Stimulated activated CD8-positive, alpha-beta memory T cell treated with anti-CD3 and anti-CD28 coated beads, Interleukin-15, amount 100 ng/mL, for 48 hours (primary cell): ENCODE measurements around the gene REV1.
"Not testable (repeated sequence)": the region's sequence is repeated elsewhere in the genome, so short reads cannot be mapped to it uniquely, and the experiment has no call there.

Experiments used
- DNase-seq, 2 donors: peaks; one replicate each; pipeline ENCODE4 v3.0.0-alpha.2; 2020; ENCODE audit warnings: low read depth in 2 of 2

Gene REV1

DNA sequence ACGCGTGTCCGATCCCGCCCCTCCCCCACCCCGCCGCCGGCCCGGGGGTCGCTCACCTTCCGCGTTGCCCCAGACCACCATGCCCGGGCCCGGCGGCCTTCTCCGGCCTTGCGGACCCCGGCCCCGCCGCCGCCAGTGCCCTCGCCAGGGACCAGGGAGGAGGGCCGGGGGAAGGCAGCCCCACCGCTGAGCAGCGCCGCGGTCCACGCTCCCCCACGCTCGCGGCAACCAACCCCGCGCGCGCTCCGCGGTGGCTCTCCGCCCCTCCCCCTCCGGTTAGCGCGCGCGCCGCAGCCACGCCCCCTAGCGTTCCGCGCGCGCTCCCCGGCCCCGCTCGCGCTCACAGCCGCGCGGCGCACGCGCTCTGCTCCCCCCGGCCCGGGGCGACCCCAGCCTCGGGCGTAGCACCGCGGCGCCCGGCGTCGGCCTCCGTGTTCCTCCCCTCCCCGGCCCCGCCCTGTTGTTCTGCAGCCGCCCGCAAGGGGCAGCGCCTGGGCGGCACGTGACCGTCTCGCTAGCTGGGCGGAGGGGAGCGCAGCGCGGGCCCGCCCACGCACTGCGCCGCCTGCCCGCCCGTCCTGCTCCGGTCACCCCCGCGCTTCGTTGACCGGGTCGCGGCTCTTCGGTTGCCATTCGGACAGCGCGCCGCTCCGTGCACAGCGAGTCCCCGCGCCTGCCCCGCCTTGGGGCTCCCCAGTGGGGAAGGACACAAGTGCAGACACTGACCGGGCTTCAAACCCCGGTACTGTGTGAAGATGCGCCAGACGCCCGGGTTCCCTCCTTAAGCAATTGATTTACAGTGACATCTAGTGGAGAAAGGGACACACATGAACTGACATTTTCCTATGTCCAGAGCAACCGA lies at the start of gene REV1:
TSS of gene REV1 (minus strand) at position 257 of the 862 bp plus-strand sequence. CDS start 25,042 bp downstream, outside the sequence.
- DNase-seq, result peak; percentile 89 to 91

DNA sequence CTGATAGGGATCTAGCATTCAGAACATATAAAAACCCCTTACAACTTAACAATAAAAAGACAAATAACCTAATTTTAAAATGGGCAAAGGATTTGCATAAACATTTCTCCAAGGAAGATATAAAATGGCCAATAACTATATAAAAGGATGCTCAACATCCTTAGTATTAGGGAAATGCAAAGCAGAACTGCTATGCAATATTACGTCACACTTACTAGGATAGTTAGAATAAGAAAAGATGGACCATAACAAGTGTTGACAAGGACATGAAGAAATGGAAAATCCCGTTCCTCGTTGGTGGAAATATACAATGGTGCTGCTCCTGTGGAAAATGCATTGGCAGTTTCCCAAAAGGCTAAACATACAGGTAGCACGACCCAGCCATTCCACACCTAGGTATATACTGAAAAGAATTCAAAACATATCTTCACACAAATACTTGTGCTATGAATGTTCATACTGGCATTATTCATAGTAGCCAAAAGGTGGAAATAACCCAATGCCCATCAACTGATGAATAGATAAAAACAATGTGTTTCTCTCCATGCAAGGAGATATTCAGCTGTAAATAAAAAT lies 48.2 kb upstream of the REV1 start:
- DNase-seq, result no peak

DNA sequence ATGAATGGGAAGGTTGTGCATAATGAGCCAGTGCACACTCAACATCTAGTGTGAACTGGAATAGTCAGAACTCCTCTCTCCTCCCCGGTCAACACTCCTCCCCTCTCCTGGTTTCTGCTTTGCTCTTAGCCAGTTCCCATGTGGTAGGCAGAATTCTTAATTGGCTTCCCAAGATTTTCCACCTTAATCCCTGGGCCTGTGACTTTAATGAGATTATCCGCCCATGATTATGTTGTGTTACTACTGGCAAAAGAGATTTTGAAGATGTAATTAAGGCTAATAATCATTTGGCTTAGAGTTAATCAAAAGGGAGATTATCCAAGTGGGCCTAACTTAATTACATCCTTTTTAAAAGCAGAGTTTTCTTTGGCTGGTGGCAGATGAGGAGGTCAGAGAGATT lies 34.2 kb upstream of the REV1 start:
- DNase-seq, result no peak

DNA sequence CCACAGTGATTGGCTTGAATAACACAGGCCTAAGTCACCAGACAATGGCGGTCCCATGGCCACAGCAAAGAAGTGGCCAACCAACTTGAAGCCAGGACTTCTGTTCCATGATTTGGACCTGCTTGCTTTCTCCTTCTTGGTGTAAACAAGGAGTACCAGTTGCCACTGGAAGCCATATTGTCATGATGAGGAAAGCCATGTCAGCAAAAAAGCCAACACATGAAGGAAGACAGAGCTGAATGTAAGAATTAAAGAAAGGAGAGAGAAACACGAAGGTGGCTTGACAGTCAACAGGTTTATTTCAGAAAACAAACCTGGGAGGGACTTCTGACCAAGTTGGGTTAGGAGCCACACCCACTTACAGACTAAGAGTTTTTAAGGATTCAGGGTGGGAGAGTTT lies 32.3 kb upstream of the REV1 start:
- DNase-seq, result no peak

DNA sequence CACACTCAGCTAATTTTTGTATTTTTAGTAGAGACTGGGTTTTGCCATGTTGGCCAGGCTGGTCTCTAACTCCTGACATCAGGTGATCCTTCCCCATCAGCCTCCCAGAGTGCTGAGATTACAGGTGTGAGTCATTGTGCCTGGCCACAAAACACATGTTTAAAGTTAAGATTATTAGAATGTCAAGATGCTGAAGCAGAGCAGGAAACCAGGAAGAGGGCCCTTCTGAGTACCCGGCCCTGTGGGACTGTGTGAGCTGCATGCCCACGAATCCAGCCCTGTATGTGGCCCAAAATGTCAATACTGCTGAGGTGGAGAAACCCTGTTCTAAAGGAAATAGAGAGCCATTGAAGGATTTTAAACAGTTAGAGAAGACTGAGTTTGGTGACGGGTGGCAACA lies 31.0 kb upstream of the REV1 start:
- no peak for DNase-seq

DNA sequence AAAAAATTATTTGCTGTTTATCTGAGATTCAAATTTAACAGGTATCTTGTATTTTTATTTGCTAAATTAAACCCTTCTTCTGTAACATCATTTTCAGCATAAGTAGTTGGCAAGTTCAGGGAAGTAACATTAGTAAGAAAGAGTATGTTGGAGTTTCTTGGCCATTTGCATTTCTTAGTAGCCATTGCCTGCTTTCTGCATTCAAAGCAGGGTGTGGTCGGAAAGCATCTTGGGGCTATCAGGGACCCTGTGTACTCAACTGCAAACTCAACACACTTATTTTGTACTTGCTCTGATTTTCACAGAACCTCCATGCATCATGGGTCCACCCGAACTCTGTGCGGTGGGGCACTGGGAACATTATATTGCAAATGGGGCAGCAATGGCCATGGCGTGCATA lies 30.4 kb upstream of the REV1 start:
- no peak for DNase-seq

DNA sequence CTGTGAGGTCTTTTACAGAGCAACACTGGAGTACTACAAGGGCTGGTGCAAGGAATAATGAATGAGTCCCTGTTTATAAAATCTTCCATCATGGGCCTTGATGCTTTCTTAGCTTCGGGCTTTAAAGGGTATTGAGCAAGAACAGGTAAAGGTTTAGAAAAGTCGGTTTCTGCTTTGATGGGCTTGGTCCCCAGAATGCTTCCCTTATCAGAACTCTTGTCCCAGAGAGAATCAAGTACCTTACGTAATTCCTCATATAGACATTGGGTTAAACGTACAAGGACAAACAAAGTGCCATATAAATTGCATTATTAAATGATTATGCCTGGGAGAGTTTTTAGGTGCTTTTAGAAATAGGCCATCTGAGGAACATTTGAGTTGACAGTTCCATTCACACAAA lies 24.5 kb upstream of the REV1 start:
- DNase-seq, result no peak

DNA sequence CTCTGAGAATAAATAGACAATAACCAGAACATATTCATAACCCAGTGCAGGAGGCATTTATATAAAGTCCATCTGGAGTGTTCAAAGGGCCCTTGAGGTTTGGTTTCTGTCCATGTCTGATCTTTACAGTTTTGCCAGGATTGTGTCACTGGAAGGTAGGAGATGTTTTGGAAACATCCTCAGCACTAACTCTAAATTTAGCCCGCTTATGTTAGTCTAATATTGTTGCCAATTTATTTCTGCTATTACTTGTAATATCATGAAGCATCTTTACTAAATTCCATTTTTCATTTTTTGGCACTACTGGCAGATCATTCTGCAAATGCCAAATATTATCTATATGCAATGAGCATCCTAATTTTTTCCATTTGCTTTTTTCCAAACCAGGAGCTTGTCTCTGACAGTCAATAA lies 22.4 kb upstream of the REV1 start:
- no peak for DNase-seq

DNA sequence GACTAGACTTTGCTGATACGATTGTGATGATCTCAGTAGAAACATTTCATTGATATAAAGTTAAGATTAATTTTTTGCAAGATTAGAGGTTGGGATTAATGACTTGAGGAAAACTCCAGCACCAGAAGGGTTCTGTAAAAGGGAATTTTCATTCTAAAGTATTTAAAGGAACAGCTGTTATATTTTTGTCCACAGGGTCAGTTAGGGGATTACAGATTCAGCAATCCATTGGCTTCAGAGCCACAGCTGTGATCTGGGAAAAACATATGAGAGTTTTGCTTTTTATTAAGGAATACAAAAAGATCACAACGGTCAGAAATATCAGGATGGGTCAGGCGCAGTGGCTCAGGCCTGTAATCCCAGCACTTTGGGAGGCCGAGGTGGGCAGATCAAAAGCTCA lies 19.6 kb upstream of the REV1 start:
- DNase-seq, result no peak

DNA sequence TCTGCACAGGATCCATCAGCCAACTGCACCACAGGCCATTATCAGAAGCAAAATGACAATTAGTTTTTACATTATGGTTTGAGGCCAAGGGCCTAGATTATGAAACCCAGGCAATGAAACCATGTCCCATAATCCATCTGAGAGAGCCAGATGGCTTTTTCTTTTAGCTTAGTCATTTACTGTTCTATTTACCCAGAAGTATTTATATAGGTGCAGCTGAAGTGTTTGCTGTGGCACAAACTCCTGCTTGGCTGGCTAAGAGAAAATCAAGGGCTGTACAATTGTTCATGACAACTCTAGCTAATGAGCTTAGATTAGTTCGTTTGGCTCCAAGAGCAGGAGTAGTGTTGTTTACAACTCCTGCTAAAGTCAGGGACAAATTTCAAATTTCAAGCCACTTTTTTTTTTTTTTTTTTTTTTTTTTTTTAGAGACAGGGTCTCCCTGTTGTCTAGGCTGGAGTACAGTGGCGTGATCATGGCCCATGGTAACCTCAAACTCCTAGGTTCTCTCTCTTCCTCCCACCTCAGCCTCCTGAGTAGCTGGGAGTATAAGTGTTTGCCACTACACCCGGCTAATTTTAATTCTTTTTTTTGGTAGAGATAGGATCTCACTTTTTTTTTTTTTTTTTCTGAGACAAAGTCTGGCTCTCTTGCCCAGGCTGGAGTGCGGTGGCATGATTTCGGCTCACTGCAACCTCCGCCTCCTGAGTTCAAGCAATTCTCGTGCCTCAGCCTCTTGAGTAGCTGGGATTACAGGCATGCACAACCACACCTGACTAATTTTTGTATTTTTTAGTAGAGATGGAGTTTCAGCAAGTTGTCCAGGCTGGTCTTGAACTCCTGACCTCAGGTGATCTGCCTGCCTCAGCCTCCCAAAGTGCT lies 18.4 kb upstream of the REV1 start:
- DNase-seq, result no peak

DNA sequence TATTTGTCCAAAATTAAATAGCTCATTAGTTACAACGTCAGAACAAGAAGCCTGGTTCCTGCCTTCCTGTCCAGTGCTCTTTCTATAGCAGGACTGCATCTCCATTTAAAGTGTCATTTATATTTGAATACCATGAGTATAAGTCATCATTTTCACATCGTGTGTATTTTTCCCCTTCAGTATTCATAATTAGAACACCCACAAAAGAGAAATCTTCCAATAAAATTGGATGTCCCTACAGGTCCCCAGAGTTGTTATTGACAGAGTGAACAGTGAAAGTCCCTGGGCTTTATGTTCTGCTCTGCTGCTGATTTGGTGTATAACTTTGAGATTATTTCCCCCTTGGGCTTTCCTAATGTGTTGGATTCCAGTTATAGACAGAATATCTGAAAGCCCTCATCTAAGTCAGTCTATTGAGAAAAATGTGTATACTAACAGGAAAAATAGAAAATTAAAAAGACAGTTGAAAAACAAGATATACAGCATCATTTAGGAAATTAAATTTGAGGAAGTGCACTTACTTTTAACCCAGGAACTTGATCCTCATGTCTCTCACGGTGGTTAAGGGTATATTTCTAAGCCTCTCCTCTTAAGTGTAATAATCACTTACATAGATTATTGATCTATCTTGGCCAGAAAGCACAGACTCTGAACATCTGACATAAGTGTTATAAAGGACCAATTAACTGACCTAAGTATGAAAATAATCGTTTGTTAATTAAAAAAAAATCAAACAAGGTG lies 15.2 kb upstream of the REV1 start:
- no peak for DNase-seq

DNA sequence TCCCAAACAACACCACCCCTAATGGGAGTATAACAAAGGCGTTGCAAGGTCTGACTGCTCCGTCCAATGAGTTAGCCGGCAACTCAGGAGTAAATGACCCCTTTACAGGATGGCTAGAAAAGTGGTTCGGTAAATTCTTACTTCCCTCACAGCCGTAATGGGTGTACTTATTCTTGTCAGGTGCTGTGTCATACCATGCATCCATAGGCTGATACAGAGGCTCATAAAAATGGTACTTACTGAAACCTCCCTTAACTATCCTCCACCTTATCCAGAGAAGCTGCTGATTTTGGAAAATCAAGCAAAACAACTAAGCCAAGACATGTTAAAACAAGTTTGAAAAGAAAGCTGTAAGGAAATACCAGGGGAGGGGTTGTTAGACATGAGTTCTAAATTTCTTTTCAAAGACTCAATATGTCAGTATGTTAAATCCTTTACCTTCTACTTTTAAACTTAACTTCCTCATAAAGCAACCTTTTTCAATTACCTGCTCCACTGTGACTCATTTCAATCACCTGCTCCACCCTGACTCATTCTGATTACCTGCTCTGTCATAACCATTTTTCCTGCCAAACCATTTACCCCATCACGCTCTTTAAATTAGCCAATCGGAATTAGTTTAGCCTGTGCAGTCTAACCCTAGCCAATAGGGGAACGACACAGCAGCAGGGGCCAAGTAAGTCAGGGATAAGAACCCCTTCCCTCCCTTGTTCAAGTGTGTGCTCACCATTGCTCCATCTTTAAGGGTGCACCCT lies 14.0 kb upstream of the REV1 start:
- not testable (repeated sequence) for DNase-seq

DNA sequence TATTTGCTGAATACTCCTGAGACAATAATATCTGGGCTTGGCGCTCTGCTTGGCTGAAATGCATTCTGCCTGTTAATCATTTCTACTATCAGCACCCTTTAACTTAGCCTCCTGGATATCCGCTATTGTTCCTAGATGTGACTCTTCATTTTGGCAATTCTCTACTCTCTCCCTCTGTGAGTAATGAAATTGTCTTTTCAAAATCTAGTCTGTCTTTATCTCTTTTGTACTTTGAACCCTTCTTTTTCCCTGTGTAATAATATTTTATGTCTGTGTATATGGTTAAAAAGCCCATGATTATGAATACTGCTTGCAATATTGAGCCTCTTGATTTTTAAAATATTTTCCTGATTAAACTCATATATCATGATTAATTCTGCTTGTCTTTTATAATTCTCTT lies 6.2 kb upstream of the REV1 start:
- DNase-seq, result no peak

DNA sequence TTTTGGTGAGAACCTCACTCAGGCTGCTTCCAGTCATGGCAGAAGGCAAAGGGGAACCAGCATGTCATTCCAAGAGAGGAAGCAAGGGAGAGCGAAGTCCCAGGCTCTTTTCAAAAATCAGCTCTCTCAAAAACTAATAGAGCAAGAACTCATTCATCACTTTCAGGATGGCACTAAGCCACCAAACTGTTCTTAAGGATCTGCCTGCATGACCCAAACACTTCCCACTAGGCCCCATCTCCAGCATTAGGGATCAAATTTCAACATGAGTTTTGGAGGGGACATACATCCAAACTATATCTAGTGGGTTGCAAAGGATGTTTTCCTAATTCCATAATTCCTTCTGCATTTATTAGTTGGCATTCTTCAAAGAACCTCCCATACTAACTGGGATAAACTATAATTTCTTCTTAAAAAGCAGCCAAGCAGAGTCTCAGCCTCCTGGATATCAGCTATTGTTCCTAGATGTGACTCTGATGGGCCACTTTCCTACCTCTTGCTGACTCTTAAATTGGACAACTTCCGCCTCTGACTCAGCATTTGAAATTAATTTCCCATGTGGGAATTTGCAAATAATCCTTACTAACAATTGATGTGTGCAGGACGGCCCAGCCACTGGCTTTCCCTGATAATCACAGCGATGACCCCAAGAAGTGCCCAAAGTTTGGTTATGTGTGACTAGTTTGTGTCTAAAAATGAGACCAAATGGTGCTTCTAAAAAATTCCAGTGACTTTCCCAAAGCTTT lies 5.5 kb upstream of the REV1 start:
- DNase-seq, result no peak

DNA sequence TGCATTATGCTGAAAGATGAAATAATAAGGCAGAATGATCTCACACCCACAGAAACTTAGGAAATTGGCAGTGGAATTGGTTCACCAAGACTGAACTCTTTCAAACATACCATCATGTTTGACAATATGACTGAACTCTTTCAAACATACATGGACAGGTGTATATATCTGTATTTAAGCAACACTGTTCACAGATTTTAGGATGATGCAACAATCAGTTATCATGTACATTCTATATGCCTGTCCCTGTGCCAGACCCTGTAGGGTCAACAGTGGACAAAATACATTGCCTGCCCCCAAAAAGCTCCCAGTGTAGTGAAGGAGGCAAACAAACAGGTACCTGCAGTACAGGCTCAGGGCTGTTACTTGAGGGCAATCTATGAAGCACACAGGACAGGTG lies 2.9 kb upstream of the REV1 start:
- no peak for DNase-seq

DNA sequence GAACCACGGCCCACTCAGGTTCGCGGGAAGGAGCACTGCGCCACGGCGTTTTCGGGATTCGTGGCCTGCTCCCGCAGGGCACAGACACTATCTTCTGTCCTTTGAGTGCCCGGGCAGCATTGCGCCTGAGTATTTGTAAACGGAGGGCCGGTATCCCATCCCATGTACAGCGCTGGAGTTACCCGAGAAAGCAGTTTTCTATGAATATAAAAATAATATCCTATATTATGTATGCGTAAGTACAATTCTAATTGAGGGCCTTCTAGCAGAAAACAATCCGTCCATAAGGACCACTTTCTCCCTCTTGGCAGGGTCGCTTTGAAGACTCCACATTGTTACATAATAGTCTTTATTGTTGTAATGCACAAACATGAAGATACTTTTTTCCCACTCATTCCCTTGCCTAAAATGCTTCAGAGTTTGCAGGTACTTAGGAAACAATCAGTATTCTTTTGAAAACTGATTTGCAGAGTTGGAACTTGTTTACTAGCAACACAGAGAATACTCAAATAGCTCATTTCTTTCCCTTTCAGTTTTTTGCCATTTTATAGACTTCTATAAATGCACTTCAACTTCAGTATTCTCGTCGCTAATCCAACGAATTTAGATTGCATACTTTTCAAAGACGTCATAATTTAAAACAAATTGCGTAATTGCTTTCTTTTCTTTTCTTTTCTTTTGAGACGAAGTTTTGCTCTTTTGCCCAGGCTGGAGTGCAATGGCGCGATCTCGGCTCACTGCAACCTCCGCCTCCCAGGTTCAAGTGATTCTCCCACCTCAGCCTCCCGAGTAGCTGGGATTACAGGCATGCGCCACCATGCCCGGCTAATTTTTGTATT lies 1.0 kb upstream of the REV1 start:
- no peak for DNase-seq

DNA sequence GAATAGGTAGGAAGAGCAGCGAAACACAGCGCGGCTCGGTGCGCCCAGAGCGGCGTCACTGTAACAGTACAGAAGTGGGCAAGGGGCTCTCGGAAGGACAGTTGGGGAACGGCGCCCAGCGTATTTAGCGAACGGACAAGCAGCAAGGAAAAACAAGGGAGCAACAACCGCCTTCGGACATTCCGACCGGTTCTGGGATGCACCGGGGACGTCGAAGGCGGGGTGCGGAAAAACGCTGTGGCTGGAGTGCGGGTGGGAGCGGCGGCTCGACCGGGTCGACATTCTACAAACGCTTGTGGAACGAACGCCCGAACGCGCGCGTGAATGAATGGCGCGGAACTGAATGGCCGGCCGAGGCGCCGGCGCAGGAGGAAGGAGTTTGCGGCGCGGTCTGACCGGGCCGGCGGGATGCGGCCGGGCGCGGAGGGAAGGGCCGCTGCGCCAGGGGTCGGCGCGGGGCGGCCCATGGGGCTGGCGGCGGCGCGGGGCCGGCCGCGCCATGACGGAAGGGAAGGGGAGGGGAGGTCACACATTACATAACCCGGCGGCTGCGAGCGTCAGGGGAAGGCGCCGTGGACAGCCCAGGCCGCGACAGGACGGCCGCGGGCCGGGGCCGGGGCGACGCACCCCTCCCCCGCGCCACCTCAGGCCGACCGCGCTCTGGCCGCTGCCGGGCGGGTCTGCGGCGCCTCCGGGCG lies 605 bp downstream of the REV1 start:
- peak; percentile 18 to 31 for DNase-seq

DNA sequence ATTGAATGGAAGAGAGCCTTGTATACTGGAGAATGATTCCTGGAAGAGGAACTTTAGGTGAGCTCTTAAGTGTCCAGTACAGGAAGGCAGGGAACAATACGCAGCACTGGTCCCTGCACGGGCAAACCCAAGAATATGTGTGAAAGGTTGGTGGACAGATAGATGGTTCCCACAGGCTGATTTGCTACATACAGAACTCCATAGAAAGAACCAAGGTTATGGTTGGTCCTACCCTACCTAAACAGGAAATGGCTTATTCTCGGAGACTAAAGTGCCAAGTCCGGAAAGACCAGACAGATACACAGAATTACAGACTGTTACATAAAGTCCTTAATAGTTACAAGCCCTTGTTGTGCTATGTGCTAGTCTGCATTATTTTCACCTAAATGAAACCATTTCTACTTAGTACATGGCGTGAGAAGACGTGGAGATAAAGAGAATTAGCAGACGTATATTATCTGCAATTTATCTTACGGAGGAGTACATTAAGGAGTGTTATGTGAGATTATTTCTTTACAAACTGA lies 1.2 kb downstream of the REV1 start:
- DNase-seq, result no peak

DNA sequence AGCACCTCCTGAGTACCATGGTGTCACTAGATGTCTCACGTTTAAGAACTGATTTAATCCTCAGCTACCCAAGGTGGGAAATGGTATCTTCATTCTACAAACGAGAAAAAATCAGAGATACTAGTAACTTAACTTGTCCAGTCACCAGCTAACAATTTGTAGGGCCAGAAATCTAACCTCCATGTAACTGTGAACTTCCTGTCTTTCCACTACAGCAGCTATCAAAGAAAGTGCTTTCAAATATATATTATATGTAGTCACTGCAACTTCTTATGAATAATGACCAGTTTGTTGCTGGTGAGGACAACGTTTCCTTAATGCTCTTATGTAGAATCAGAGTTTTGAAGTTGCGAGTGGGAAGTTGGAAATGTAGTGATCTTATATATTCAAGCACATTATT lies 1.9 kb downstream of the REV1 start:
- no peak for DNase-seq
